Ovary (tissue), 9 donors: ENCODE results near the gene RNF19B. TPM values are rescaled to one million over a fixed set of nuclear protein-coding genes. Genes with fewer than 3 reads are reported as not detected.

Source experiments
- DNase-seq, 5 donors: peaks; one replicate each; pipeline ENCODE4 v3.0.0-alpha.2; 2019 to 2020
- H3K27ac ChIP-seq, 2 donors: fragments of 200-600 bp; one replicate each; pipeline versions ENCODE4 v1.5.1 to v1.8.0; 2019 to 2022
- H3K27me3 ChIP-seq: fragments of 200-600 bp; one replicate; pipeline ENCODE4 v1.8.0; 2022
- H3K36me3 ChIP-seq: fragments of 200-600 bp; sonication (generic); one replicate; pipeline ENCODE4 v1.5.1; 2019
- H3K4me1 ChIP-seq: one replicate; pipeline ENCODE4 v1.8.1; 2013; ENCODE audit warnings: mild to moderate bottlenecking, moderate library complexity; ENCODE audit not compliant: insufficient read depth
- H3K4me3 ChIP-seq: fragments of 200-600 bp; sonication (generic); one replicate; pipeline ENCODE4 v1.5.1; 2017
- H3K9me3 ChIP-seq, 2 donors: fragments of 200-600 bp in 1 of 2; sonication (generic) in 1 of 2; one replicate each; pipeline versions ENCODE4 v1.5.1 to v1.8.1; 2013 to 2019; ENCODE audit warnings: mild to moderate bottlenecking in 1 of 2, moderate library complexity in 1 of 2
- EP300 ChIP-seq: sonication (generic); formaldehyde crosslinking; IDR thresholded peaks from one replicate; pipeline ENCODE4 v1.6.1; 2017; ENCODE audit warnings: antibody characterized with exemption
- POLR2A ChIP-seq: fragments of 450-650 bp; IDR thresholded peaks from one replicate; pipeline ENCODE4 v1.6.1; 2017; ENCODE audit warnings: antibody characterized with exemption, mild to moderate bottlenecking, moderate library complexity
- WGBS, 3 donors: extraction: QIAGEN DNeasy Blood & Tissue Kit in 1 of 3; methylation state at CpG; one replicate each; pipeline versions ENCODE4 v1.1.5 to v1.1.7; 2013 to 2017; 5-methylcytosine and 5-hydroxymethylcytosine counted together
- intact Hi-C, 4 donors: fragments of 100-400 bp; cut with DNase I; formaldehyde crosslinking; loops; one replicate each; pipeline versions ENCODE4 v1.11.0 to v1.15.1; 2022 to 2023
- polyA plus RNA-seq, 2 donors: library from polyadenylated mRNA; stranded (reverse); fragments of 200-250 nt in 1 of 2; fragments of 350-450 nt in 1 of 2; fragmentation: Illumina TruSeq in 1 of 2; extraction: RNeasy Lipid Tissue Mini Kit (QIAGEN cat#74804) in 1 of 2; gene quantifications; one replicate each; pipeline ENCODE4 v1.2.3, GENCODE V29; 2013 to 2014
- total RNA-seq, 7 donors: library from RNA; depleted of rRNA in 2 of 7; stranded (reverse); fragments of >200 nt in 2 of 7; fragmentation: NEBNext Ultra II Directional in 3 of 7; extraction: Animal tissue kit (Norgen Biotek cat#: 25700) in 3 of 7; gene quantifications; one replicate each; pipeline versions ENCODE4 v1.1.0 to v1.2.4, GENCODE V29; 2016 to 2023
- TF ChIP-seq, protein P1 (sequence below), 3 donors: fragments of 450-650 bp in 2 of 3; fragments of 200-600 bp in 1 of 3; IDR thresholded peaks; one replicate each; pipeline versions ENCODE4 v1.5.1 to v1.8.0; 2016 to 2022; ENCODE audit warnings: antibody characterized with exemption in 3 of 3, mild to moderate bottlenecking in 1 of 3
- donor health status: DM: no; HTN: no; CAD: no; lungs with moderate emphysema.
- donor health status: DM: no; HTN: no; CAD: no.
- donor health status: Bipolar disorder and iron deficiency.
- donor health status: DM: yes; HTN: yes; CAD: no.
- donor health status: DM: no; HTN: no; CAD: no.
- donor health status: DM: yes; HTN: yes; CAD: no.

Gene RNF19B
- total and polyA plus RNA-seq, 9 donors, result 11.2 to 38.0 (median 15.0) TPM

DNA sequence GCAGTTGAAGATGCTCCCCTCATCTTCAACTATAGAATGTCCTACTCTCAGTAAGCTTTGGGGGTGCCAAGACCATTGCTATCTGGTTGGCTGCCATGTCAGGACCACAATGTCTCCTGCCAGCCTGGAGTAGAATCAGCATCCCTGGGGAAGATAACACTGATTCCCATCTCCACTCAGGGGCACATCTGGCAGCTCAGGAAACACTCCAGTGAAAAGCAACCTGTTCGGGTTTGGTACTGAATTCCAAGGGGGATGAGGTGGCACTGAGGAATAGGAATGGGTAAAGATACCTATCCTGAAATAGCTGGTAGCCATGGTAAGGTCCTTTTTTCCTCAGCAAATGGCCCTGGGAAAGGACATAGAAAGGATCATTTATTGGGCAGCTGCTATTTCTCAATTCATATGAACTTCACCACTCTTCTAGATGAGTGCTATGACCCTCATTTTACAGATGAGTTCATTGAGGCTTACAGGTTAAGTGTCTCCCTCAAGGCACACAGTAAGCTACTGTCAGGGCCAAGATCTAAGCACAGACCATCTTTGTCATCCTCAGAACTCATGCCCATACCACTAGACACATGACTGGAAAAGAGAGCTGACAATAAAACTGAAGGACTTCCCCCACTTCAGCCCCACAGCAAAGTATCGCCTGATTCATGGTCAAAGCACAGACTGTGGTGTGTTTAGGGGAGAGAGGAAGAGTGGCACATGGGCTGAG, 40.7 kb upstream of the RNF19B start:
- TF ChIP-seq, protein P1, sequence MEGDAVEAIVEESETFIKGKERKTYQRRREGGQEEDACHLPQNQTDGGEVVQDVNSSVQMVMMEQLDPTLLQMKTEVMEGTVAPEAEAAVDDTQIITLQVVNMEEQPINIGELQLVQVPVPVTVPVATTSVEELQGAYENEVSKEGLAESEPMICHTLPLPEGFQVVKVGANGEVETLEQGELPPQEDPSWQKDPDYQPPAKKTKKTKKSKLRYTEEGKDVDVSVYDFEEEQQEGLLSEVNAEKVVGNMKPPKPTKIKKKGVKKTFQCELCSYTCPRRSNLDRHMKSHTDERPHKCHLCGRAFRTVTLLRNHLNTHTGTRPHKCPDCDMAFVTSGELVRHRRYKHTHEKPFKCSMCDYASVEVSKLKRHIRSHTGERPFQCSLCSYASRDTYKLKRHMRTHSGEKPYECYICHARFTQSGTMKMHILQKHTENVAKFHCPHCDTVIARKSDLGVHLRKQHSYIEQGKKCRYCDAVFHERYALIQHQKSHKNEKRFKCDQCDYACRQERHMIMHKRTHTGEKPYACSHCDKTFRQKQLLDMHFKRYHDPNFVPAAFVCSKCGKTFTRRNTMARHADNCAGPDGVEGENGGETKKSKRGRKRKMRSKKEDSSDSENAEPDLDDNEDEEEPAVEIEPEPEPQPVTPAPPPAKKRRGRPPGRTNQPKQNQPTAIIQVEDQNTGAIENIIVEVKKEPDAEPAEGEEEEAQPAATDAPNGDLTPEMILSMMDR (IDR thresholded peaks at IDR 0.05), result no peak
- TF ChIP-seq EP300 (no peak), POLR2A (no peak)
- Histone ChIP-seq H3K36me3 (no peaks in the 10 kb centered on the region), H3K27me3 (no peaks in the 10 kb centered on the region), H3K9me3 (no peaks in the 10 kb centered on the region), H3K4me1 (no peaks in the 10 kb centered on the region), H3K27ac (no peak overlapping the region), H3K4me3 (no peak overlapping the region)
- 80 to 90% (median 88%) methylated on average over 2 of the region's 2 CpGs for WGBS, 3 donors
- intact Hi-C loops, result loop anchor here in 1 of 4 donors (10.0 kb wide), 1 partner anchor 70 kb away; no protein-coding TSS in a partner anchor
- DNase-seq, result no peak

DNA sequence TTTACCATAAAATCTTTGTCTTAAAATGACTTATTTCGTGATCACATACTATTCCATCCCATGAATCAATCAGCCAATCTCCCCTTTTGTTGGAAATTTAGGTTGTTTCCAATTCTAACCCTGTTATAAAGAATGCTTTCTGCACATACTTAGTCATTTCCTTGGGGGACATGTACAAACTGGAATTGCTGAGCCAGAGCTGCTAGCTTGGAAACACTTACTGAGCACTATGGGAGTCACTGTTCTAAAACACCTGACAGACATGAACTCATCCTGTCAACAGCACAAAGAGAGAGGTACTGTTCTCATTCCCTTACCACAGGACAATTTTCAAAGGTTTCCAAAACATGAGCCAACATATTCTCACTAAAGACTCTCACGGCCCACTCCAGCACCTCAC, 40.0 kb upstream of the RNF19B start:
- WGBS, 3 donors, result 91 to 94% (median 93%) methylated on average over 2 of the region's 2 CpGs
- no peak for TF ChIP-seq POLR2A
- no peak for TF ChIP-seq EP300
- TF ChIP-seq, protein P1 (IDR thresholded peaks at IDR 0.05), result no peak
- intact Hi-C loops, result loop anchor here in 1 of 4 donors (10.0 kb wide), 1 partner anchor 70 kb away; no protein-coding TSS in a partner anchor

DNA sequence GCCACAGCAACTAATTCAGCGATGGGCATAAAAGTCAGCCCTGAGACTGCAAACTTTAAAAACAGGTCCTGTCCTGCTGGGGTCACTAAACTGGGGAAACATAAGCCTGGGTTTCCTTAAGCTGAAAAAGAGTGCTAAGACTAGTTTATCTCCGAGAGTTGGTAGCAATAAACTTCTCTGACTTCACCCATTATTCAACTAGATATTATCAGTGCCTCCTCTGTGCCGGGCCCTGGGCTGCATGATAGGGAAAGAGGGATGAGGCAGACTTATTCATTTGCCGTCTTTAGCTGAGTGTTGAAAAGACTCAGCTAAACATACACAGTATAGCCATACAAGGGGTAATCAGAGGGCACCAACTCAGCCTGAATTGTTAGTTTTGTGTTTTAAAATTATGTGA, 39.0 kb upstream of the RNF19B start:
- intact Hi-C loops, result loop anchor here in 1 of 4 donors (10.0 kb wide), 1 partner anchor 69 kb away; no protein-coding TSS in a partner anchor
- Histone ChIP-seq H3K4me1 (no peaks in the 10 kb centered on the region), H3K36me3 (no peaks in the 10 kb centered on the region), H3K4me3 (no peak overlapping the region), H3K9me3 (no peaks in the 10 kb centered on the region), H3K27ac (no peak overlapping the region), H3K27me3 (no peaks in the 10 kb centered on the region)
- no peak for TF ChIP-seq POLR2A
- TF ChIP-seq, protein P1 (IDR thresholded peaks at IDR 0.05), result no peak
- no peak for TF ChIP-seq EP300
- 87 to 90% (median 89%) methylated on average over 4 of the region's 4 CpGs for WGBS, 3 donors
- DNase-seq, result no peak

More for the DNA sequence above, 40.0 kb upstream of the RNF19B start:
- no peak overlapping the region for H3K27ac ChIP-seq
- no peaks in the 10 kb centered on the region for H3K9me3 ChIP-seq
- no peak overlapping the region for H3K4me3 ChIP-seq
- H3K36me3 ChIP-seq, result no peaks in the 10 kb centered on the region
- H3K4me1 ChIP-seq, result no peaks in the 10 kb centered on the region
- no peak for DNase-seq
- no peaks in the 10 kb centered on the region for H3K27me3 ChIP-seq

DNA sequence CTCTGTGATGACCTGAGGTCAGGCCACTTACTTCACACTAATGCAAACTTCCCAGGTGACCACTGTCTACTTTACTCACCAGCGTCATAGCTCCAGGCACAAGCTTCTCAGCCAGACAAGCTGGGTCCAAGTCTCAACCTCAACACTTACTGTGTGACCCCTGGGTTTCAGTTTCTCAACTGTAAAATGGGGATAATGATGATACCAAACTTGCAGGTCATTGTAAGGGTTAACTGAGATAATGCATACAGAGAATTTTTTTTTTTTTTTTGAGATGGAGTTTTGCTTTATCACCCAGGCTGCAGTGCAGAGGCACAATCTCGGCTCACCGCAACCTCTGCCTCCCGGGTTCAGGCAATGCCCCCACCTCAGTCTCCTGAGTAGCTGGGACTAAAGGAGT, 37.4 kb upstream of the RNF19B start:
- intact Hi-C loops, result loop anchor here in 1 of 4 donors (10.0 kb wide), 1 partner anchor 67 kb away; no protein-coding TSS in a partner anchor
- Histone ChIP-seq H3K27me3 (no peaks in the 10 kb centered on the region), H3K9me3 (no peaks in the 10 kb centered on the region), H3K27ac (no peak overlapping the region), H3K36me3 (no peaks in the 10 kb centered on the region), H3K4me3 (no peak overlapping the region), H3K4me1 (peaks cover 1% of the 10 kb centered on the region)
- no peak for DNase-seq
- no peak for TF ChIP-seq POLR2A
- no peak for TF ChIP-seq EP300
- TF ChIP-seq, protein P1 (IDR thresholded peaks at IDR 0.05), result no peak
- WGBS, 3 donors, result 76 to 88% (median 80%) methylated on average over 4 of the region's 4 CpGs
